Measurements from ENCODE around the gene PRTN3. TPM values are rescaled to one million over a fixed set of nuclear protein-coding genes. Genes with fewer than 3 reads are reported as not detected.

Gene PRTN3
- polyA plus RNA-seq, 1 donor (not counting 4 experiments of a cell fraction or from before 2014, with no cell fraction given), result not detected

- Histone ChIP-seq H2AFZ (ENCODE audit: control insufficient read depth, low read length) (no peak overlapping the region), H3K79me2 (ENCODE audit: control insufficient read depth, insufficient read depth, low read length) (peaks cover 64% of the 10 kb centered on the region)
- DNase-seq (ENCODE audit: low read depth, low spot score), result no peak
These were observed 41.5 kb upstream of the PRTN3 start for GRCh38 chr19:799076-799881.

GRCh38 chr19:800360-801029, 40.3 kb upstream of the PRTN3 start:
- DNase-seq (ENCODE audit: low read depth, low spot score), result no peak
- Histone ChIP-seq H3K4me3 (ENCODE audit: control insufficient read depth in 2 of 3, extremely low read depth in 1 of 3, insufficient read depth in 2 of 3, low read depth in 1 of 3, low read length in 3 of 3) (peak overlapping the region; percentile 65 to 99 (median 83)), H3K27ac (ENCODE audit: control insufficient read depth, insufficient read depth, low read length) (peak overlapping the region; percentile 75), H3K36me3 (ENCODE audit: control insufficient read depth in 2 of 2, extremely low read depth in 1 of 2, insufficient read depth in 2 of 2, low read length in 2 of 2) (peaks cover 26 to 65% of the 10 kb centered on the region in 2 experiments), H3K27me3 (ENCODE audit: control insufficient read depth, extremely low read depth, insufficient read depth, low read length) (no peaks in the 10 kb centered on the region), H3K79me2 (ENCODE audit: control insufficient read depth, insufficient read depth, low read length) (peaks cover 76% of the 10 kb centered on the region), H3K9me3 (ENCODE audit: control insufficient read depth, low read depth, low read length) (no peaks in the 10 kb centered on the region), H3K9ac (ENCODE audit: control insufficient read depth, extremely low read depth, insufficient read depth, low read length) (peak overlapping the region; percentile 91), H3K9me1 (ENCODE audit: control insufficient read depth, extremely low read depth, insufficient read depth, low read length) (no peaks in the 10 kb centered on the region), H2AFZ (ENCODE audit: control insufficient read depth, low read length) (no peak overlapping the region), H3K4me2 (ENCODE audit: control insufficient read depth, extremely low read depth, insufficient read depth, low read depth, low read length) (peak overlapping the region; percentile 96), H3K4me1 (ENCODE audit: control insufficient read depth, extremely low read depth, insufficient read depth, low read length) (peaks cover 32% of the 10 kb centered on the region), H4K20me1 (ENCODE audit: control insufficient read depth, extremely low read depth, insufficient read depth, low read length) (peaks cover 69% of the 10 kb centered on the region)
- no peak for TF ChIP-seq CTCF (optimal IDR thresholded peaks at IDR 0.05 in 1 of 3, IDR thresholded peaks at IDR 0.05 in 1 of 3, conservative IDR thresholded peaks at IDR 0.05 in 1 of 3; ENCODE audit: extremely low read depth in 1 of 3, insufficient read depth in 2 of 3, low read length in 3 of 3)
- TF ChIP-seq EZH2 (IDR thresholded peaks at IDR 0.05; ENCODE audit: low read length), result no peak
- FAIRE-seq, result peak; percentile 59
- dilution Hi-C loops (cut with MboI; ENCODE audit: extremely low pct_ligation_motif_present, low sequenced_read_pairs), result no loop called here

More at GRCh38 chr19:799076-799881, 41.5 kb upstream of the PRTN3 start:
- Histone ChIP-seq H3K4me1 (ENCODE audit: control insufficient read depth, extremely low read depth, insufficient read depth, low read length) (peaks cover 32% of the 10 kb centered on the region), H3K9ac (ENCODE audit: control insufficient read depth, extremely low read depth, insufficient read depth, low read length) (peak overlapping the region; percentile 91), H3K4me2 (ENCODE audit: control insufficient read depth, extremely low read depth, insufficient read depth, low read depth, low read length) (peak overlapping the region; percentile 96), H4K20me1 (ENCODE audit: control insufficient read depth, extremely low read depth, insufficient read depth, low read length) (peaks cover 58% of the 10 kb centered on the region), H3K36me3 (ENCODE audit: control insufficient read depth in 2 of 2, extremely low read depth in 1 of 2, insufficient read depth in 2 of 2, low read length in 2 of 2) (peaks cover 20 to 52% of the 10 kb centered on the region in 2 experiments), H3K27me3 (ENCODE audit: control insufficient read depth, extremely low read depth, insufficient read depth, low read length) (no peaks in the 10 kb centered on the region), H3K4me3 (ENCODE audit: control insufficient read depth in 2 of 3, extremely low read depth in 1 of 3, insufficient read depth in 2 of 3, low read depth in 1 of 3, low read length in 3 of 3) (peak overlapping the region; percentile 83 to 99 (median 91)), H3K9me1 (ENCODE audit: control insufficient read depth, extremely low read depth, insufficient read depth, low read length) (no peaks in the 10 kb centered on the region), H3K9me3 (ENCODE audit: control insufficient read depth, low read depth, low read length) (no peaks in the 10 kb centered on the region), H3K27ac (ENCODE audit: control insufficient read depth, insufficient read depth, low read length) (peak overlapping the region; percentile 67)
- FAIRE-seq, result no peak
- TF ChIP-seq EZH2 (IDR thresholded peaks at IDR 0.05; ENCODE audit: low read length) (no peak), CTCF (optimal IDR thresholded peaks at IDR 0.05 in 1 of 3, IDR thresholded peaks at IDR 0.05 in 1 of 3, conservative IDR thresholded peaks at IDR 0.05 in 1 of 3; ENCODE audit: extremely low read depth in 1 of 3, insufficient read depth in 2 of 3, low read length in 3 of 3) (peak in 2 of 3 experiments; percentile 22 to 48)
- dilution Hi-C loops (cut with MboI; ENCODE audit: extremely low pct_ligation_motif_present, low sequenced_read_pairs), result no loop called here
